GM18873 (cell line): ENCODE measurements around the gene FBXL5.

Experiments used
- ATAC-seq: cut with Tn5 transposase; IDR thresholded peaks from one replicate; pipeline ENCODE4 v1.9.1; 2021; ENCODE audit warnings: mild to moderate bottlenecking, moderate library complexity, moderate number of reproducible peaks; ENCODE audit not compliant: unreplicated experiment, low FRiP score

Gene FBXL5

DNA sequence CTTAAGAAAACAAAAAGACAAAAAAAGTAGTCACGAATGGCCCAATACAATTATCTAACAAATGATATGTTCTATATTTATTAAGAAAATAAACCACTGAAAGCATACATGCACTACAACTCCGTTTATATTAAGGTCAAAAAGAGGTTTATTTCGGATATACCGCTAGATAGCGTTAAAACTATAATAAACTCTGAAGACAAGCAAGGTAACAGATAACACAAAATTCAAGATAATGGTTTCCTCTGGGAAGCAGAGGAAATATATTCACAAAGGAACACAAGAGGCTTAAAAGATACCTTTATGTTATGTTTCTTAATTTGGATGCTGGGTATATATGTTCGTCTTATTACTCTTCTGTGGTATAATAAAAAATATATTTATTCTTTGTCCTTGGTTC, 21.7 kb upstream of the FBXL5 start:
- ATAC-seq, result no peak

DNA sequence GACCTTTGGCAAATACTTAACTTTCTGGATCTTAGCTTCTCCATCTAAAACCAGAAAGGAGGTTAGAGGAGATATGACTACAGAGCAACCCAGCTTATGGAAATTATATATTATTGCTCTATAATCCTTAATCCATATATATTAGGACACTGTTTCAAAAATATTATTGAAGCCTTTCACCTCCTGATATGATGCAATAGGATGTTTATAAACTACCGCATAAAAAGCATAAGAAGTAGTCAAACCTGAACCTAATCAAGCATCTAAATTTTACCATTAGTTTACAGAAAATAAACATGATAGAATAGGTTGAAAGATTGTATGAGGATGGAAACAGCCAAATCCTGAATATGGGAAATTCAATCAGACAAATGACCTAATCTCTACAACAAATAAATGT, 20.9 kb upstream of the FBXL5 start:
- no peak for ATAC-seq

DNA sequence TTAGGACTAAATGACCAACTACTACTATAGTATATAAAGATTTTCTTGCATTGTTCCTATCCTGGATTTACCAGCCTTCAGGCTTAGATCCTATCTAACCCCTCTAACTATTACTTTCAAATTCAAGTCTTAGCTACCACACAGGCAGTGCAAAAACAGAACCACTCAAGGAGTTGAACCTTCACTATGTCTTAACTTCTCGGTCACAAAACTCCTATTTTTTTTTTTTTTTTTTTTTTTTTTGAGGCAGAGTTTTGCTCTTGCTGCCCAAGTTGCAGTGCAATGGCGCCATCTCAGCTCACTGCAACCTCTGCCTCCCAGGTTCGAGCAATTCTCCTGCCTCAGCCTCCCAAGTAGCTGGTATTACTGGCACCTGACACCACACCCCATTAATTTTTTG, 20.2 kb upstream of the FBXL5 start:
- ATAC-seq, result no peak

DNA sequence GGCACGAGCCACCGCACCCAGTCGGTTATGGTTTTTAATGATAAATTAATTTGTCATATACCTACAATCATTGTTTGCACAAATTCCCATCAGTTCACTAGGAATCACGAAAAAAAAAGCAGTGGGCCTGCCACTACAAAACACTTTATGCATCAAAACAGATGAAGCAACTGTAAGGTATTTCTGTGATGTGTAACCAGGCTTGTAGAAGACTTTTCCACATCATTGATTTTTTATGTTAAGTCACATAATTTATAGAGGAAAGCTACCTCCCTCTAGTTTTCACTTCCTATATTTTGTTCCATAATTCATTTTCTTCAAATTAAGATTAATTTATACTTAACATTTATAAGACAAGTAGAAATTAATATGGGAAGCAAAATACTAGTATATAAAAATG, 19.8 kb upstream of the FBXL5 start:
- ATAC-seq, result no peak

DNA sequence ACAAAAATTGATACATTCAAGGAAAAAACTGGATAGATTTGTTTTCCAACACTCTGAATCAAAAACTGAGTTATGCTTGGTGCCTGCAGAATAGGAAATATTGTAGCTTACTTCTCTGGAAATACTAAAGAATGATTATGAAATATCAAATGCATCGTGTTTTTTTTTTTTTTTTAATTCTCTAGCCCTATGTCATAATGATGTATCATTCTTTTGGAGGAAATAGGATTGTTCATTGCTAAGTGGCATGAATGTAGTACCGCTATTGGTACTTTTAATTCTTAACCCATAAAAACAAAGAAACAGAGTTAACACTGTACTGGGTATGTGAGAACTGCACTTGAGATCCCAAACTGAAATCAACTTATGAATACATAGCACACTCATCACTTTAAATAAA, 18.9 kb upstream of the FBXL5 start:
- no peak for ATAC-seq

DNA sequence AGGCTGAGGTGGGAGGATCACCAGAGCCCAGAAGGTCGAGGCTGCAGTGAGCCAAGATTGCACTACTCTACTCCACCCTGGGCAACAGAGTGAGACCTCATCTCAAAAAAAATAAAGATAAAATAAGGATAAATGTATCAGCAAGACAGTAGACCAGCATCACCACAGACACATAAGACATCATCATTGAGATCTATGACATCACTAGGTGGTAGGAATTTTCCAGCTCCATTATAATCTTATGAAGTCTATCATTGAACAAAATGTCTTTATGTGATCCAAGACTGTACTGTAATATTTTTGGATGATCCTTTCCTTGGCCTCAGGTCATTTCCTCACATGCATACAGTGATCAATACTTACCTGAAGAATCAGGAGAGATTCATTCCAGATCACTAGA, 18.2 kb upstream of the FBXL5 start:
- ATAC-seq, result no peak

DNA sequence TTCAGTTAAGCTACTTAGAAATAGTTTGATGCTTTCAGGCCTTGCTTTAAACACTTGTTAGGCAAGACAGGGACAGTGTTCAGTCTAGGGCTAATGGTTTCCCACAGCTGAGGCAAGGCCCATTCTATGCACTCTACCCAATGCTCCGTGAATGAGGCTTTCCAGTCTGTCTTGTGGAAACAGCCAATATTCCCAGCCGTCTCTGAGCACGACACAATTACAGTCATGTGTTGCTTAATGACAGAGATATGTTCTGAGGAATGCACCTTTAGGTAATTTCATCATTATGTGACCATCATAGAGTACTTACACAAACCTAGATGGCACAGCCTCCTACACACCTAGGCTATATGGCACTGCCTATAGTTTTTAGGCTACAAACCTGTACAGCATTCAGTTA, 16.9 kb upstream of the FBXL5 start:
- ATAC-seq, result no peak

DNA sequence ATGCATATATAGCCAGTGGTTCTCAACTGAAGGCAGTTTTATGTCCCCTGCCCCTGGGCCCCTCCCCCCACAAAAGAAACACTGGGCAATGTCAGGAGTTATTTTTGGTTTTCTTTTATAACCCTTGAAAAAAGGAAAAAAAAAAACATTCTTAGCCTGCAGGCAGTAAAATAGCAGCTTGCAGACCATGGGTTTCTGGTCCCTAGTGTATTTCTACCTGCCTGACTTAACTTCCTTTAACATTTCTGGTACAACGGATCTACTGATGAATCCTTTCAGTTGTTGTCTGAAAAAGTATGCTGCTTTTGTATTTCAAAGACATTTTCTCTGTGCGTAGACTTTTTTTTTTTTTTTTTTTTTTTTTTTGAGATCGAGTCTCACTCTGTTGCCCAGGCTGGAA, 15.4 kb upstream of the FBXL5 start:
- no peak for ATAC-seq

DNA sequence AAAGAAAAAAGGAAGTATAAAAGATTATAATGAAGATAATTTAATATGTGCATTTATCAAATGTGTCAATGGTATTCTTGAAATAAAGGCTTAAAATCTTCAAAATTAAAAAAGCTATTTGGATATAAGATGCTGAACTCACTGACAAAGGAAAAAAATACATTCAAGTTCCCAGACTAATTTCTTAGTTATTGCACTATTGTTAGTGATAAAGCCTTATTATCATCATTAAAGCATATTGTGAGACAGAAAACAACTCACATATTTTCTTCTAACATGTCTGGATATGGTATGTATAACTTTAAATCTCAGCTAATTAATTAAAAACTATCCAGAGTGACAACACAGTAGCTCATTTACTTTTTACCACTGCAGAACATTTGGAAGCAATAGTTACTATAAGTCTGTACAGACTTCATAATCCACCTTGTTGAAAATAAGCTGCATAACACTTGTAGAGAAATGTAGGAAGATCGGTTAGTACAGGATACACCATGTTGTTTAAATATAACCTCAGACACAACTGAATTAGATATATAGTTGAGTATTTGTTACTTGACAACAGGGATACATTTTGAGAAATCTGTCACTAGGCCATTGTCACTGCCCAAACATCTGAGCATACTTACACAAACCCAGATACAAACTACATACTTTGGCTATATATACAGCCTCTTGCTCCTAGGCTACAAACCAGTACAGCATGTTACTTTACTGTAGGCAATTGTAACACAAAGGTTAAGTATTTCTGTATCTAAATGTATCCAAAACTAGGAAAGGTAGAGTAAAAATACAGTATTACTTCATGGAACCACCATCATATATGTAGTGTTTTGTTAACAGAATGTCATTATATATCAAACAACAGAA, 13.6 kb upstream of the FBXL5 start:
- ATAC-seq, result no peak

DNA sequence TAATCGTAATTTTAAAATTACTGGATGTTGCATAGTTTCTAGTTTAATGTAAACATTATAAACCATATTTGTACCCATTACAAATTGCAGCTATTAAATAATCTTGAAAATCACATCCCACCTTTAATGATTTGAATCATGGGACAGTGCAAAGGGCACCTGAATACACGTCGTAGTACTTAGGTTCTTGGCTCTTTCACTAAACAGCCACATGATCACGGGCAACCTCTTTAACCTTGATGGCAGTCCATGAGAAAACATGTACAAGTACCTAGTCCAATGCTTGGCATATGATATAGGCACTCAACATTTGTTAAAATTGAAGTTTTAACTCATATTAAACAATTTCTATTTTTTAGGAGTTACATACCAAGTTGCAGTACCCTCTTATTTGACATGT, 11.8 kb upstream of the FBXL5 start:
- no peak for ATAC-seq

DNA sequence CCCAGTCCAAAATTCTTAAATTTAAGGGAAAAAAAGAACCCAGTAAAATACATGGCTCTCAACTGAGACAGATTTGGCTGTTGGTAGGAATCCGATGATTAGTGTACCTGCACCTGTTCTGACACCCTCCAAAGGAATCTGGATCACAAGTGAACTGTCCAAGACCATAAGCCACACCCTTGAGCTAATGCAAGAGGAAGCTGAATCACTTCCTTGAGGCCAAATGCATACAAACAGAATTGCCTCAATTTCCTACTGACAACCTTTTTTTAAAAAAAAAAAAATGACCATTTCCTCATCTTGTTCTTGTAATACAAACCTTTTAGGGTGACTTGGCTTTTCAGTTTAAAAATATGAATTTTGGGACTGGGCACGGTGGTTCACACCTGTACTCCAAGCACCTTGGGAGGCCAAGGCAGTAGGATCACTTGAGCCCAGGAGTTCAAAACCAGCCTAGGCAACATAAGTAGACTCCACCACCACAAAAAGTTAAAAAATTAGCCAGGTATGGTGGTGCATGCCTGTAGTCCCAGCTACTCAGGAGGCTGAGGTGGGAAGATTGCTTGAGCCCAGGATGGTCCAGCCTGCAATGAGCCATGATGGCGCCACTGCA, 10.7 kb upstream of the FBXL5 start:
- no peak for ATAC-seq

DNA sequence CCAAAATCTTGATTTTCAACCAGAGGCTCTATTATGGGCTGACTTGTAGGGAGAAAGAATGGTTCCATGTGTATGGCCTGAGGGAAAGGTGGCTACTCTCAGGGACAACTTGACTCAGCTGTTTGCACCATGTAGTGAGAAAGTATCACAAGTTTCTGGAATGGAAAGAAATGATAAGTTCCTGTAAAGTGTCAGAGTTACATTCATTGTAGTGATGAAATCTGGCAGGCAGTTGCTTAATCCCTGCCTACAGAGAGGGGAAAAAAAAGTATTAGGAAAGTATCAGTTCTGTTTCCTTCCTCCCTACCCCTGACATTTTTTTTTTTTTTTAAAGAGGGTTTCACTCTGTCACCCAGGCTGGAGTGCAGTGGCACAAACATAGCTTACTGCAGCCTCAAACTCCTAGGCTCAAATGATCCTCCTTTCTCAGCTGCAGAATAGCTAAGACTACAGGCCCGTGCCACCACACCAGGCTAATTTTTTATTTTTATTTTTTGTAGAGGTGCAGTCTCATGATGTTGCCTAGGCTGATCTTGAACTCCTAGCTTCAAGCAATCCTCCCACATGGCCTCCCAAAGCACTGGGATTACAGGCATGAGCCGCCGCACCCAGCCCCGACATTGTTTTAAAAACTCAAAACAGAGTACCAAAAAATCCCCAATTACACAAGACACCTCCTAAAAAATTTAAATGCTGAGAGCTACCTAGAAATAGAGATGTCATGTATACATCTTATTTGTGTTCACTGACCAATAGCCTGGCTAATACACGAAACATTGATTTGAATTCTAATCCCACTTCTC, 4.8 kb upstream of the FBXL5 start:
- ATAC-seq, result no peak

DNA sequence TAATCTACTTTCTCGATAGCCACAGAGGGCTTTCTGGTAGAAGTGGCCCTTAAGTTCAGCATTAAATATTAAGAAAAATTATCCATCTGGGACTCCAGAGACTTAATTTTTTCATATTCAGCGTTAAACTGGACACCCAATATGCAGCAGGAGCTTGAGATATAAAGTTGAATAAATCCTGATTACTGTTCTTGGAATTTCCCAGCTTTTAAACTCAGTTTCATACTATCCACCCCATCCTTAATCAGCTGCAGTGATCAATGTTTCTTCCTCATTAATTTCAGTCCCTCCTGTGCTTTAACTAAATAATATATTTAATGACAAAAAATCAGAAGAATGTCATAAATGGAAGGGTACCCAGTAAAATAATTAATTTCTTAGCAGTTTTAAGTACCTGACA, 3.6 kb upstream of the FBXL5 start:
- no peak for ATAC-seq

DNA sequence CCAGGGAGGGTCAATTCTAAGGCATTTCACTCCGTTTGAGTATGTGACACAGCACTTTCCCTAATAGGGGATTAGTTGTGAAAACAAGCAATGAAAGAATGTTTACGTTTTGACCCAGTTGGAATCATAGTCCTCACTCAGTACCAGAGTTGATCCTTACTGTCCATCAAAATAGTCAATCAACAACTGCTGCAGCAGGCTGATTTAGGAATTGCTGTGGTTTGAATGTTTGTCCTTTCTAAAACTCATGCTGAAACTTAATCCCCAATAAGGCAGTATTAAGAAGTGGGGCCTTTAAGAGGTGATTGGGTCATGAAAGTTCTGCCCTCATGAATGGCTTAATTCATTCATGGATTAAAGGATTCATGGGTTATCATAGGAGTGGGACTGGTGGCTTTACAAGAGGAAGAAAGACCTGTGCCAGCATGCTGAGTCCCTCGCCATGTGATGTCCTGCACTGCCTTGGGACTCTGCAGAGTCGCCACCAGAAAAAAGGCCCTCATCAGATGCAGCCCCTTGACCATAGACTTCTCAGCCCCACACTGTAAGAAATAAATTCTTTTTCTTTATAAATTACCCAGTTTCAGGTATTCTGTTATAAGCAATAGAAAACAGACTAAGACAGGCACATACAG, 3.1 kb upstream of the FBXL5 start:
- ATAC-seq, result no peak

DNA sequence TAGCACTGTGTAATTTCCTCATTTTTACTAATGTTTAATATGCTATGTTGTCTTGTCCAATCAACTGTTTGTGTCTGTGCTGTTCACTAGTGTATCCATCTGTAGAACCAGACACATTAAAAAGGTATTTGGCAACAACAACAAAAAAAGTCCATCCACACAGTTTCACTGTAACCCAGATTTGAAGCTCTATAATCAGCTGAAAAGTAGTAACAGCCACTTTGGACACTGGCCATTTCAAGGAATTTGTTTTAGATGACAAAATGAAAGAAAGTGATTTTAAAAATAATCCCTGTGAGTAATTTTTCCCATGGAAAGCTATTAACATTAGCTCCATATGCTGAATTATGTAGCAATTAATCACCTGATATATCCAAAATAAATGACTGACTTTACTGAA, 2.2 kb upstream of the FBXL5 start:
- no peak for ATAC-seq

DNA sequence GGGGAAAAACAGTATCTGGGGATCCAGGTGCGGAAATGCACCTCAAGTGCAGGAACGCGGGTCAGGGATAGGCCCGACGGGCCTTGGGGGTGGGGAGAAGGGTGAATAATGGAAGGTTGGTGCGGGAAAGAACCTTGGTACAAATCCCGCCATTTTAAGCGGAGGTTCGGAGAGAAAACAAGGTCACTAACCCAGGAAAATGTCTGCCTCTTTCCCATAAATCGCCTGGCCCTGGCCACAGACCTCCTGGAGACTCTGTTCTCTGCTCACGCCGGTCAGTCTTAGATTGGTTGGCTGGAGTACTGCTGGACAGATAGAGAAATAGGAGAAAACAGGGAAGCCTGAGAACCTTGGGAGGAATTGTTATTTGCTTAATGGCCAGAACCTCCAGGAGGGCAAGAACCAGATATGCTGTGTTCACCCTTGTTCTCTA, 897 bp upstream of the FBXL5 start:
- ATAC-seq, result no peak

DNA sequence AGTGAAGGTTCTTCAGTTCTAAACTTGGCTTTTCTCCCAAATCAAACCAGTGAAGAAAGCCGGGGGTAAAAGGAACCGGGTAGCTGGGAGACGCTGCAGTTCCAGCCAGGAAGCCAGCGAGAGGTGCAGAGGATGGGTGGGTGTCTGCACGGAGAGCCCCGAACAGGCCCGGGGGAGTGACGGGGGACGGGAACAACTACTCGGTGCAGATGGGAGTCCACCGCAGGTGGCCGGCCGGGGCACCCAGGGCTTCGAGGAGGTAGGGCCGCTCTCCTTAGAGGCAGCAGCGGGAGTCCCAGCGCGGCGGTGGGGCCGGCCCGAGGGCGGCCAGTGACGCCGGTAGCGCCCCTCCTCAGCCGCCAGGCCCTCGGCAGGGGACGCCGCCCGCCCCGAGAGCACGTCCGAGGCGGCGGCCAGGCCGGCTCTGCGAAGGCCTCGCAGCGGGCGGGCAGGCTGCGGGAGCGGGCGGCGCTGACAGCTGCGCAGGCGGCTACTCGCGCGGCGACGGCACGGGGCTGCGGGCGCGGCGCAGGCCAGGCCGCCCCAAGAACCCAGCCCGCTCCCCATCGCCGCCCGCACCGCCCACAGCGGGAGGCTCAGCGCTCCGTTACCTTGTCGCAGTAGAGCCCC, 449 bp downstream of the FBXL5 start:
- ATAC-seq, result peak; percentile 44

DNA sequence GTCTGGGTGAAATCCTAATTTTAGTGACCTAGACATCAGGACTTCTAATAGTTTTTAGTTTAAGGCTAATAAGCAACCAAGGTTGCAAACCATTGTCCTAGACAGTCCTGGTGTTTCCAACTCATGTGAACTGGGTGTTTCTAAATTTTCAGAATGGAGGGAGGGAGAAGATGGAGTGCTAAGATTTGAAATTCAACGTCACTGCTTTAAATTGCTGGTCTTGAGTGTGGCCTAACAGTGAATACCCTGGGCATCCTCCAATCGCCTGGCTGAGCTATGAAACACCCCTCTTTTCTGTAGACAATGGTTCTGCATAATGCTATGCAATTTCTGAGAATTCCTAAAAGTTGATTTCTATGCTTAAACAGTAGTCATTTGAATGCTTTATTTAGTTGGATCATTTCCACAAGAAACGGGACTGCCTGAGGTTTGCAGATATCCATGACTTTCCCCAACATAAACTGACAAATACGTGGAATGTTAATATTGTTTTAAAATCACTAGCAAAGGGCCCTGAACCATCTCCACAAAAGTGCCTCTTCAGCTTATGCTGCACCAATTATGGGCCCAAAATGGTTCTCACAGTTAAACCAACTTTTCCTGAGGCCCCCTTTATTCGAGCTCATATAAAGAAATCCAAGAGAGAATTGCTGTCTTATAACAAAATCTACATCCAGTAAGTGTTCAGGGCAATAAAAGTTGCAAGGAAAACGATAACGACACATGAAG, 1.1 kb downstream of the FBXL5 start:
- no peak for ATAC-seq

DNA sequence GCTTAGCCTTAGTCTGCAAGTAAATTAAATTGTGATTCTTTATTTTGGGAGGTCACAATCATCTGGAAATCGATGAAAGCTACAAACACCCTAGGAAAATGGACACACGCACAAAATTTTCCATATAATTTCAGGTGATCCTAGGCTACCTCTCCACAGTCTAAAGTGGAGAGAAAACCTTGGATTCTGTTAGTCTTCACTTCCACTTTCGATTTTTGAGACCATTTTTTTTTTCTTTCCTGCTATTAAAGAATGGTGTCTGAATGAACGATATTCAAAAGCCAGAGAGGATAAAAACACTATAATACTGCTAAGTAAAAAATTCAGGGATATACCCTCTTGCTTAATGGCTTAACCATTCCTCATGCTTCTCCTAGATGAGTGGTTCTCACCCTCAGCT, 1.7 kb downstream of the FBXL5 start:
- no peak for ATAC-seq

DNA sequence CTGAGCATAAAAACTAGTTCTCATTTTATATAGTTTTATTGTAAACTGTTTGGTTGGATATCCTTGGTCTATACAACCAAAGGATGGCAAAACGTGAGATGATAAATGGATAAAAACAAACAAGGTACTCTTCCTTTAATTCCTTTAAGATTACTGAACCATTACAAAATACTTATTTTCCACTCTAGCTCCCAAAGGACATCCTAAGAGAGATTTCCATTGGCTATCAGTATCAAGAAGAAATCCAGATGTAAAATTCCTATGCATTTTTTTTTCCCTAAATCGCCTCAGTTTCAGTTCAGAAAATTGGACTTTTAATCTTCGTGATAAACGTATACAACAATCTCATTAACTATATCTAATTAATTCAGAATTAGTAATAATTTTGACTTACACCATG, 2.3 kb downstream of the FBXL5 start:
- no peak for ATAC-seq
